WTC11 (cell line): ENCODE results near the gene CLEC3B.

Source experiments
- ARID4B ChIP-seq: sonication (generic); formaldehyde crosslinking; IDR thresholded peaks from 2 replicates; pipeline ENCODE4 v1.8.0; 2023; ENCODE audit warnings: missing genetic modification reagents, mild to moderate bottlenecking, borderline replicate concordance
- ZNF263 ChIP-seq: sonication (generic); formaldehyde crosslinking; IDR thresholded peaks from 2 replicates; pipeline ENCODE4 v1.8.1; 2022; ENCODE audit warnings: low read depth, mild to moderate bottlenecking, moderate library complexity, missing genetic modification reagents
- TF ChIP-seq, protein P1 (sequence below): fragments of 200-600 bp; IDR thresholded peaks from 2 replicates; pipeline ENCODE4 v1.8.0; 2022; ENCODE audit warnings: antibody characterized with exemption

DNA sequence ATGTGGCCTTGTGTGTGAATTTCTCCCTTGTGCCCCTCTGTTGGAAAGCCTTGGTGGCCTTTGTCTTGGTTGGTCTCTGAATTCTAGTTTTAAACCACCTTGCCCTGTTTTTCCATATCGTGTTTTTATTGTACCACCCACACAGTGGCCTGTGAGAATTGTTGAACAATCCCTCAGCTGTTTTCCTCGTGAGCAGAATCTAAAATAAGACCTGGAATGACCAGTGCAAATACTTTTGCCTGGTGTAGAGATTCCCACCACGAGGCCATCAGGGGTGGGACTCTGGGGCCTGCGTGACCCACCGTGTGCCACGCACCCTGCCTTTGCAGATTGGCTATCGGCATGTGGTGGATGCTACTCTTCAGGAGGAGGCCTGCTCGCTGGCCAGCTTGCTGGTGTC lies 19.0 kb upstream of the CLEC3B start:
- no peak for TF ChIP-seq ARID4B (CRISPR knock-in tag)
- TF ChIP-seq, protein P1, sequence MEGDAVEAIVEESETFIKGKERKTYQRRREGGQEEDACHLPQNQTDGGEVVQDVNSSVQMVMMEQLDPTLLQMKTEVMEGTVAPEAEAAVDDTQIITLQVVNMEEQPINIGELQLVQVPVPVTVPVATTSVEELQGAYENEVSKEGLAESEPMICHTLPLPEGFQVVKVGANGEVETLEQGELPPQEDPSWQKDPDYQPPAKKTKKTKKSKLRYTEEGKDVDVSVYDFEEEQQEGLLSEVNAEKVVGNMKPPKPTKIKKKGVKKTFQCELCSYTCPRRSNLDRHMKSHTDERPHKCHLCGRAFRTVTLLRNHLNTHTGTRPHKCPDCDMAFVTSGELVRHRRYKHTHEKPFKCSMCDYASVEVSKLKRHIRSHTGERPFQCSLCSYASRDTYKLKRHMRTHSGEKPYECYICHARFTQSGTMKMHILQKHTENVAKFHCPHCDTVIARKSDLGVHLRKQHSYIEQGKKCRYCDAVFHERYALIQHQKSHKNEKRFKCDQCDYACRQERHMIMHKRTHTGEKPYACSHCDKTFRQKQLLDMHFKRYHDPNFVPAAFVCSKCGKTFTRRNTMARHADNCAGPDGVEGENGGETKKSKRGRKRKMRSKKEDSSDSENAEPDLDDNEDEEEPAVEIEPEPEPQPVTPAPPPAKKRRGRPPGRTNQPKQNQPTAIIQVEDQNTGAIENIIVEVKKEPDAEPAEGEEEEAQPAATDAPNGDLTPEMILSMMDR: no peak
- TF ChIP-seq ZNF263 (CRISPR knock-in tag): no peak
